Body of pancreas (tissue), 4 donors: ENCODE data around the gene ZNF205. TPM values are rescaled to one million over a fixed set of nuclear protein-coding genes. Genes with fewer than 3 reads are reported as not detected.

Source experiments
- ATAC-seq: fragments of 150-250 bp; one replicate; pipeline ENCODE4 v1.9.1; 2016
- DNase-seq, 4 donors: peaks; one replicate each; pipeline ENCODE4 v3.0.0-alpha.2; 2019
- H3K27ac ChIP-seq, 4 donors: fragments of 200-600 bp; sonication (generic); 1 replicate in 3 of 4; 2 replicates in 1 of 4; pipeline versions ENCODE4 v1.5.1 to v1.6.1; 2016 to 2019; ENCODE audit warnings: mild to moderate bottlenecking in 1 of 4, mixed read lengths in 1 of 4, moderate library complexity in 1 of 4
- H3K27me3 ChIP-seq, 2 donors: fragments of 200-600 bp; sonication (generic); one replicate each; pipeline ENCODE4 v1.6.0; 2016; ENCODE audit warnings: mild to moderate bottlenecking in 1 of 2
- H3K36me3 ChIP-seq, 2 donors: fragments of 200-600 bp; sonication (generic); replicated peaks in 1 of 2; 2 replicates each; pipeline ENCODE4 v1.5.1; 2016; ENCODE audit warnings: low read depth in 2 of 2; ENCODE audit not compliant: insufficient read depth in 1 of 2
- H3K4me1 ChIP-seq: fragments of 200-600 bp; sonication (generic); one replicate; pipeline ENCODE4 v1.6.0; 2016
- H3K4me3 ChIP-seq, 2 donors: fragments of 200-600 bp; sonication (generic); 1 replicate in 1 of 2; 2 replicates in 1 of 2; pipeline ENCODE4 v1.5.1; 2016 to 2019
- H3K9me3 ChIP-seq, 3 donors: fragments of 200-600 bp; sonication (generic); 1 replicate in 2 of 3; 2 replicates in 1 of 3; pipeline ENCODE4 v1.5.1; 2016
- POLR2A ChIP-seq, 3 donors: fragments of 450-650 bp; IDR thresholded peaks; one replicate each; pipeline ENCODE4 v1.6.1; 2016; ENCODE audit warnings: antibody characterized with exemption in 3 of 3, mild to moderate bottlenecking in 2 of 3
- WGBS, 2 donors: methylation state at CpG; one replicate each; pipeline ENCODE4 v1.1.5; 2017; 5-methylcytosine and 5-hydroxymethylcytosine counted together
- intact Hi-C: fragments of 100-400 bp; cut with DNase I; formaldehyde crosslinking; loops from one replicate; pipeline ENCODE4 v1.15.1; 2023
- total RNA-seq, 2 donors: library from RNA; depleted of rRNA; stranded (reverse); fragments of >200 nt; gene quantifications; one replicate each; pipeline ENCODE4 v1.1.0, GENCODE V29; 2016
- TF ChIP-seq, protein P1 (sequence below), 7 experiments: fragments of 450-650 bp in 4 of 7; fragments of 200-600 bp in 3 of 7; sonication (generic) in 3 of 7; IDR thresholded peaks; one replicate each; pipeline ENCODE4 v1.5.1; 2016 to 2019; ENCODE audit warnings: antibody characterized with exemption in 7 of 7

The ZNF205 gene
- total RNA-seq, 2 donors from 2014 or later, result 14.2 to 20.0 TPM

DNA sequence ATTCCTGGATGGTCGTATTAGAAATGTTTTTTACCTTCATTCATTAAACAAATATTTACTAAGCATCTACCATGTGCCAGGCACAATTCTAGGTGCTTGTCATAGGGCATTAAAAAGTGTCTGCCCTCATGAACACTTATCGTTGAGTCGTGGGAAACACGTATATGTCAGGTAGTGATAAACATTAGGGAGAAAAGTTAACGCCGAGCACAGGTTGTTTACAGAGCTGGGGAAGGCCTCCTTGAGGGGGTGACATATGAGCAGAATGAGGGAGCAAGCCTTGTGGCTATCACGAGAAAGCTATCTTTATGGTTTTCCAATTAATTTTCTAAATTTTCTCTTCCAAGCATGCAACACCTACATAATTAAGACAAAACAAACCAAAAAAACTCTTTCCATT lies 21.5 kb downstream of the ZNF205 start:
- H3K27me3 ChIP-seq, result no peaks in the 10 kb centered on the region
- peaks cover 0 to 2% of the 10 kb centered on the region in 2 donors for H3K36me3 ChIP-seq
- intact Hi-C loops, result no loop called here
- peaks cover 55% of the 10 kb centered on the region for H3K4me1 ChIP-seq
- 1 to 3% methylated on average over 7 of the region's 7 CpGs for WGBS, 2 donors
- ATAC-seq (no peak), DNase-seq (no peak)
- TF ChIP-seq POLR2A (IDR thresholded peaks at IDR 0.05), result no peak
- TF ChIP-seq, protein P1, sequence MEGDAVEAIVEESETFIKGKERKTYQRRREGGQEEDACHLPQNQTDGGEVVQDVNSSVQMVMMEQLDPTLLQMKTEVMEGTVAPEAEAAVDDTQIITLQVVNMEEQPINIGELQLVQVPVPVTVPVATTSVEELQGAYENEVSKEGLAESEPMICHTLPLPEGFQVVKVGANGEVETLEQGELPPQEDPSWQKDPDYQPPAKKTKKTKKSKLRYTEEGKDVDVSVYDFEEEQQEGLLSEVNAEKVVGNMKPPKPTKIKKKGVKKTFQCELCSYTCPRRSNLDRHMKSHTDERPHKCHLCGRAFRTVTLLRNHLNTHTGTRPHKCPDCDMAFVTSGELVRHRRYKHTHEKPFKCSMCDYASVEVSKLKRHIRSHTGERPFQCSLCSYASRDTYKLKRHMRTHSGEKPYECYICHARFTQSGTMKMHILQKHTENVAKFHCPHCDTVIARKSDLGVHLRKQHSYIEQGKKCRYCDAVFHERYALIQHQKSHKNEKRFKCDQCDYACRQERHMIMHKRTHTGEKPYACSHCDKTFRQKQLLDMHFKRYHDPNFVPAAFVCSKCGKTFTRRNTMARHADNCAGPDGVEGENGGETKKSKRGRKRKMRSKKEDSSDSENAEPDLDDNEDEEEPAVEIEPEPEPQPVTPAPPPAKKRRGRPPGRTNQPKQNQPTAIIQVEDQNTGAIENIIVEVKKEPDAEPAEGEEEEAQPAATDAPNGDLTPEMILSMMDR (IDR thresholded peaks at IDR 0.05), result no peak
- H3K27ac ChIP-seq, result peak overlapping the region in 3 of 4 donors; percentile 90 to 96 (median 96)
- H3K4me3 ChIP-seq, result peak overlapping the region; percentile 67 to 75
- H3K9me3 ChIP-seq, result no peaks in the 10 kb centered on the region

DNA sequence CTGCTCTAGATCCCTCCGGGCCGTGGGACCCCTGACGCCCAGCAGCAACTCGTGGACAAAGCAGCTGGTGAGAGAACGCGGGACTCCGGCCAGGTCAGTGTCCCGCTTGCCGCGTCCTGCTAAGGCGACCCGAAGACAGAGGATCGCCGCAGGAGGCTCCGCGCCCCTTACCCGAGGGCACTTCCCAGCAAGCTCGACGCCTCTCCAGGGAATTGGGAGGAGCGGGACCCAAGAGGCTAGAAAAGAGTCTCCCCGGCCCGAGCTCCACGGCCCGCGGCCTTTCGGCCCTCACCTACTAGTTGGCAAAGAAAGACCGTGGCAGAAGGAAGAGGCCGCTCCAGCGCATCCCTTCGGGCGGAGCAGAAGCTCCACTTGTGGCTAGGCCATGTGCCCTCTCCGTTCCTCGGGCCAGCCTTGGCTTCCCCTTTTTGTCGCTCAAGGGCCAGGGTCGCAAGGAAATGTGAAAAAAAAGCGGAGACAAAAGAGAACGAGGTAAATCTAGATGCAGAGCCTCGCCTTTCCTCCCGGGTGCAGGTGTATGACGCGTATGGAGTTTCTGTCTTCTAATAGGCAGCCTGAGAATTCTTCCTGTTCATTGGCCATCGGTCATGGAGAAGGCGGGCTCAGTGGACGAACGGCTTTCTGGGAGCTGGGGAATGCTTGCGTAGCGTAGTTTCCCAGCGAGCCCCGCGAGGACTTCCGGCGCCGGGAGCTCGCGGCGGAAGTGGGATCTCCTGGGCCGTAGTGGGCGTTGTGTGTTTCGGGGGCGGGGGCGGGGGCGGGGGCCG lies 22.1 kb downstream of the ZNF205 start, which contains the start of gene ZNF213:
Gene ZNF213, plus strand, starts transcription at position 692 of the 788 bp plus-strand sequence. CDS start 2,252 bp downstream, outside the sequence.
- Histone ChIP-seq H3K27me3 (no peaks in the 10 kb centered on the region), H3K27ac (peak within 1 kb of the TSS; percentile 82 to 96 (median 93)), H3K36me3 (peaks cover 0 to 2% of the 10 kb centered on the region in 2 donors), H3K9me3 (no peaks in the 10 kb centered on the region), H3K4me1 (peaks cover 50% of the 10 kb centered on the region), H3K4me3 (peak within 1 kb of the TSS; percentile 67 to 98)
- WGBS, 2 donors, result 0% methylated on average over 34 to 62 of the region's 63 CpGs
- intact Hi-C loops, result no loop called here
- DNase-seq (peak; percentile 94 to 98 (median 96)), ATAC-seq (peak; percentile 97)
- TF ChIP-seq POLR2A (IDR thresholded peaks at IDR 0.05), result peak; percentile 71 to 94 (median 88)
- TF ChIP-seq, protein P1 (IDR thresholded peaks at IDR 0.05), result peak in 2 of 7 experiments; percentile 15 to 22

DNA sequence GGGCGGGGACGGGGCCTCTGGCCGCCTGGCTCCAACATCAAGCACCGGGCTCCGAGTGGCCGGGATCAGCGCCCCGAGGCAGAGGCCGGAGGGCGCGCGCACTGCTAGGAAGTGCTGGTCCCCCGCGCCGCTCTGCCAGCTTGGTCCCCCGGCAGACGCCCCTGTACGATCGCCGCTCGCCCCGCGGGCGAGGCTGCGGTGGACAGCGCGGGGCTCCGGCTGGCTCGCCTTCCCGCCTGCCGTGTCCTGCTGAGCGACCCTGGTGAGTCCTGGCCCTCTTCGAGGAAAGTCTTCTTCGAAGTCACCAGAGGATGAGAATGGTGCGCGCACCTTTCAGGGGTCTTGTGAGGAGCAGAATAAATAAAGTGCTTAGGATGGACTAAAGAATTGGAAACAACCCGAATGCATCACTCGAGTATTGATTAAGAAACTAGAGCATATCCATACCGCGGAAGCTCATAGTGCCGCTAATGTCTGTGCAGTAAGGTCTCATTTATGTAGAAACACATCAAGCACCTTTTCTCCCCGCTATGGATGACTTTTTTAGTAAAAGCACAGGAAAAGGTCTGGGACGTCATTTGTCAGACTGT lies 22.8 kb downstream of the ZNF205 start:
- Histone ChIP-seq H3K4me3 (peak overlapping the region; percentile 48 to 98), H3K9me3 (no peaks in the 10 kb centered on the region), H3K36me3 (peaks cover 0 to 2% of the 10 kb centered on the region in 2 donors), H3K27me3 (no peaks in the 10 kb centered on the region), H3K27ac (peak overlapping the region; percentile 59 to 96 (median 93)), H3K4me1 (peaks cover 43% of the 10 kb centered on the region)
- no peak for DNase-seq
- ATAC-seq, result no peak
- intact Hi-C loops, result no loop called here
- WGBS, 2 donors, result 0 to 1% methylated on average over 16 to 43 of the region's 43 CpGs
- TF ChIP-seq, protein P1 (IDR thresholded peaks at IDR 0.05), result no peak
- TF ChIP-seq POLR2A (IDR thresholded peaks at IDR 0.05), result no peak

DNA sequence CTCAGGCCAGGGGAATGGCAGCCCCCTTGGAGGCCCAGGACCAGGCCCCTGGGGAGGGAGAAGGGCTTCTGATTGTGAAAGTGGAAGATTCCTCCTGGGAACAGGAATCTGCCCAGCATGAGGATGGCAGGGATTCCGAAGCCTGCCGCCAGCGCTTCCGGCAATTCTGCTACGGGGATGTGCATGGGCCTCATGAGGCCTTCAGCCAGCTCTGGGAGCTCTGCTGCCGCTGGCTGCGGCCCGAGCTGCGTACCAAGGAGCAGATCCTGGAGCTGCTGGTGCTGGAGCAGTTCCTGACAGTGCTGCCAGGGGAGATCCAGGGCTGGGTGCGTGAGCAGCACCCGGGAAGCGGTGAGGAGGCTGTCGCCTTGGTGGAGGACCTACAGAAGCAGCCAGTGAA lies 24.9 kb downstream of the ZNF205 start:
- TF ChIP-seq, protein P1 (IDR thresholded peaks at IDR 0.05), result no peak
- TF ChIP-seq POLR2A (IDR thresholded peaks at IDR 0.05), result no peak
- Histone ChIP-seq H3K27ac (no peak overlapping the region), H3K36me3 (peaks cover 0 to 9% of the 10 kb centered on the region in 2 donors), H3K4me3 (no peak overlapping the region), H3K27me3 (no peaks in the 10 kb centered on the region), H3K4me1 (peaks cover 34% of the 10 kb centered on the region), H3K9me3 (no peaks in the 10 kb centered on the region)
- no peak for DNase-seq
- WGBS, 2 donors, result 95 to 97% methylated on average over 13 of the region's 13 CpGs
- ATAC-seq, result no peak
- intact Hi-C loops, result no loop called here
